ENCODE data around the gene TRIM32.

GRCh38 chr9:116644091-116644688 lies 42.9 kb upstream of the TRIM32 start:
- TF ChIP-seq FOXM1 (IDR thresholded peaks at IDR 0.05; ENCODE audit: borderline replicate concordance) (no peak), SP1 (IDR thresholded peaks at IDR 0.05) (no peak), TARDBP (IDR thresholded peaks at IDR 0.05) (no peak), CTBP1 (IDR thresholded peaks at IDR 0.05; ENCODE audit: borderline replicate concordance) (no peak), LEF1 (IDR thresholded peaks at IDR 0.05; ENCODE audit: borderline replicate concordance) (no peak), BHLHE40 (IDR thresholded peaks at IDR 0.05; ENCODE audit: borderline replicate concordance) (no peak)

All from HEK293T (cell line).